Measurements from ENCODE around the gene TTLL11. TPM values are rescaled to one million over a fixed set of nuclear protein-coding genes. Genes with fewer than 3 reads are reported as not detected.
A peak's percentile ranks its signal among the peaks of the same experiment; 100 is the strongest.

TTLL11 gene
- total RNA-seq, 1 donor from 2014 or later, result 5.8 TPM

GRCh38 chr9:121937240-121937639, 155.9 kb downstream of the TTLL11 start:
- intact Hi-C loops (cut with micrococcal nuclease), result no loop called here
- DNase-seq (no peak), ATAC-seq (no peak)

GRCh38 chr9:121935739-121936138, 157.4 kb downstream of the TTLL11 start:
- DNase-seq (no peak), ATAC-seq (no peak)
- intact Hi-C loops (cut with micrococcal nuclease), result no loop called here

GRCh38 chr9:121930956-121931355, 162.2 kb downstream of the TTLL11 start:
- DNase-seq (no peak), ATAC-seq (no peak)
- intact Hi-C loops (cut with micrococcal nuclease), result no loop called here

- no peak for DNase-seq
- intact Hi-C loops (cut with micrococcal nuclease), result no loop called here
- ATAC-seq, result no peak
Observed at GRCh38 chr9:121929893-121930875, 162.9 kb downstream of the TTLL11 start.

GRCh38 chr9:121927636-121928035, 165.5 kb downstream of the TTLL11 start:
- ATAC-seq, result no peak
- no peak for DNase-seq
- intact Hi-C loops (cut with micrococcal nuclease), result no loop called here

GRCh38 chr9:121927081-121927480, 166.0 kb downstream of the TTLL11 start:
- intact Hi-C loops (cut with micrococcal nuclease), result no loop called here
- no peak for DNase-seq
- ATAC-seq, result no peak

- intact Hi-C loops (cut with micrococcal nuclease), result no loop called here
- peak; percentile 27 for ATAC-seq
- DNase-seq, result no peak
Observed at GRCh38 chr9:121926351-121926801, 166.7 kb downstream of the TTLL11 start.

- intact Hi-C loops (cut with micrococcal nuclease), result no loop called here
- DNase-seq, result no peak
- ATAC-seq, result no peak
Observed at GRCh38 chr9:121925935-121926334, 167.2 kb downstream of the TTLL11 start.

GRCh38 chr9:121924700-121925099, 168.4 kb downstream of the TTLL11 start:
- ATAC-seq, result no peak

GRCh38 chr9:121921444-121921843, 171.7 kb downstream of the TTLL11 start:
- intact Hi-C loops (cut with micrococcal nuclease), result no loop called here
- no peak for ATAC-seq
- DNase-seq, result no peak

More at GRCh38 chr9:121924700-121925099, 168.4 kb downstream of the TTLL11 start:
- DNase-seq, result no peak
- intact Hi-C loops (cut with micrococcal nuclease), result no loop called here

- no peak for ATAC-seq
- intact Hi-C loops (cut with micrococcal nuclease), result no loop called here
- no peak for DNase-seq
Observed at GRCh38 chr9:121917375-121918335, 175.5 kb downstream of the TTLL11 start.

- intact Hi-C loops (cut with micrococcal nuclease), result no loop called here
- ATAC-seq (no peak), DNase-seq (no peak)
Observed at GRCh38 chr9:121915304-121915625, 177.8 kb downstream of the TTLL11 start.

- intact Hi-C loops (cut with micrococcal nuclease), result no loop called here
- DNase-seq (no peak), ATAC-seq (peak; percentile 59)
Observed at GRCh38 chr9:121914604-121915303, 178.4 kb downstream of the TTLL11 start.

- ATAC-seq (no peak), DNase-seq (no peak)
- intact Hi-C loops (cut with micrococcal nuclease), result no loop called here
Observed at GRCh38 chr9:121914017-121914595, 179.0 kb downstream of the TTLL11 start.

GRCh38 chr9:121912812-121913627, 180.1 kb downstream of the TTLL11 start:
- intact Hi-C loops (cut with micrococcal nuclease), result no loop called here
- ATAC-seq, result no peak
- DNase-seq, result no peak

- intact Hi-C loops (cut with micrococcal nuclease), result no loop called here
- DNase-seq (no peak), ATAC-seq (no peak)
Observed at GRCh38 chr9:121910491-121911040, 182.5 kb downstream of the TTLL11 start.

GRCh38 chr9:121909111-121909510, 184.0 kb downstream of the TTLL11 start:
- no peak for ATAC-seq
- intact Hi-C loops (cut with micrococcal nuclease), result no loop called here
- no peak for DNase-seq
